AG08396 (cell line): ENCODE results near the gene MRPL19.
"Not testable (repeated sequence)": the region's sequence is repeated elsewhere in the genome, so short reads cannot be mapped to it uniquely, and the experiment has no call there.

ENCODE experiments used
- DNase-seq: peaks from one replicate; pipeline ENCODE4 v3.0.0; 2012; ENCODE audit warnings: low spot score, mixed read lengths

MRPL19 gene

DNA sequence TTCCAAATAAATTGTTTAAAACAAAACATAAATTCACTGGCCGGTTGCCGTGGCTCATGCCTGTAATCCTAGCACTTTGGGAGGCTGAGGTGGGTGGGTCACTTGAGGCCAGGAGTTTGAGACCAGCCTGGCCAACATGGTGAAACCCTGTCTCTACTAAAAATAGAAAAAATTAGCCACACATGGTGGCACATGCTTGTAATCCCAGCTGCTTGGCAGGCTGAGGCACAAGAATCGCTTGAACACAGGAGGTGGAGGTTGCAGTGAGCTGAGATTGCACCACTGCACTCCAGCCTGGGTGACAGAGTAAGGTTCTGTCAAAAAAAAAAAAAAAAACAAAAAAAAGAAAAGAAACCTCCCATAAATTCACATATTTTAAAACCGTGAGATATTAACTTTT is 28.8 kb downstream of the MRPL19 start:
- DNase-seq, result not testable (repeated sequence)

DNA sequence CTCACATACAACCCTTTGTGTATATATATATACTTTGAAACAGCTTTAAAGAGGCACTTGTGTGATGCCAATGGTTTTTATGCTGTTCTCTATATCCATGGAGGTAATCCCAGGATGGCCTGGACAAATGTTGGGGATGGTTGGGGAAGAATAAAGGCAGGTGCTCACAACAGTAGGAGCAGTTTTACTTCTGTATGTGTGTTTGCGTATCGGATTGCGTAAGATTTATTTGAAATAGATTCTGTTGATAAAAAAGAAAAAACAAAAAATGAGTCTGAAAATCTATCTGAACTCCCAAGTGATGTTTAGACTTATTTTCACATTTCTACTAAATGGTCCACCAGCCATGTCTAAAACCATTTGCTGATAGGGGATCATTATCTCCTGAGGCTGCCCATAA is 29.3 kb downstream of the MRPL19 start:
- DNase-seq, result no peak

DNA sequence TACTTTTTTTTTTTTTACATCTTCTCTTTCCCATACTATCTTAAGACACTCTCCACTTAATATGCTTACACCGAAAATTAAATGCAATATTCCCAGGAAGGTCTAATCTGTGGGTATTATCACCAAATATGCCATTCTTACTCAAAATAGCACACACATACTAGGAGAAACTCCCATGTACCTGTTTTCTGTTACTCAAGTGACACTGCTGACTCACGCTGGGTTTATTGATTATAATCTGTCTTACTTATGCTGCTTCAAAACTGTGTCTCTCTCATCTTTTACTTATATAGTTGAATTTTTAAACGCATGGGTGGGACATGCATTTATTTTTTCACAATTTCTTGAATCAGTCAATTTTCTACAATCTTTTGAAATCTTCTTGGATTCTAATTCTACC is 29.9 kb downstream of the MRPL19 start:
- DNase-seq, result no peak

DNA sequence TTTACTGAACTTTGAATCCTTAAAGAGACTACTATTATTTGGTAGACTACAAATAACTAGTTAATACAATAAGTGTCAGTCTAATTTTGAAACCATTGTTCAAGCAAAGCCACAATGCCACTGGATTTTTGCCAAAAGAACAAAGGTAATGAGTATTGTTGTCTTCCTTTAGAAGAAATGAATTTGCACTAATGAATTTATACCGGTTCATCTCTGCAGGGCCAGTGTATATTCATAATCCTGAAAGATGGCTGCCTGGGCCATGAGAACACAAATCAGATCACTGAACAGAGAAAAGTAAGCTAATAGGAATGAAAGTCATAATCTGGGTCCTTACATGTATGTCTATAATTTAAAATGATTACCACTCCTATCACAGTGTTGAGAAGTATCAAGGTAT is 33.0 kb downstream of the MRPL19 start:
- DNase-seq, result no peak

DNA sequence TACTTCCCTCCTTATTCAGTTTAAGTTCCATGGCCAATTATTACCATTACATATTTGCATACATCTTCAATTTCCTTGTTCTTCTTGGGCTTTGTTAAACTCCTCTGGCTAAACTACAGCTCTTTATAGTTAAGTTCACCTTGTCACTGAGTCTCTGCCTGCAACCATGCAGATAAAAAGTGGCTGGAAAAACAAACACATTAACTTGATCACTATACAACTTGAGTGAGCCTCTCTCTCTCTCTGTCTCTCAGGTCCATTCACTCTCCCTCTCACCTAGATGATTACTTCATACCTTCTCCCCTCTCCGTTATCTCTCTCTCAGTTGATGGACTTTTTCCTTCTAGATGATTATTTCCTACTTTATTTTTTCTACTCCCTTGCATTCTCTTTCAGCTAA is 33.8 kb downstream of the MRPL19 start:
- no peak for DNase-seq

DNA sequence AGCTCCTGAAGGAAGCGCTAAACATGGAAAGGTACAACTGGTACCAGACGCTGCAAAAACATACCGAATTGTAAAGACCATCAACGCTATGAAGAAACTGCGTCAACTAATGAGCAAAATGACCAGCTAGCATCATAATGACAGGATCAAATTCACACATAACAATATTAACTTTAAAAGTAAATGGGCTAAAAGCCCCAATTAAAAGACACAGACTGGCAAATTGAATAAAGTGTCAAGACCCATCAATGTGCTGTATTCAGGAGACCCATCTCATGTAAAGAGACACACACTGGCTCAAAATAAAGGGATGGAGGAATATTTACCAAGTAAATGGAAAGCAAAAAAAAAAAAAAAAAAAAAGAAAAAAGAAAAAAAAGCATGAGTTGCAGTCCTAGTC is 36.8 kb downstream of the MRPL19 start:
- DNase-seq, result not testable (repeated sequence)

DNA sequence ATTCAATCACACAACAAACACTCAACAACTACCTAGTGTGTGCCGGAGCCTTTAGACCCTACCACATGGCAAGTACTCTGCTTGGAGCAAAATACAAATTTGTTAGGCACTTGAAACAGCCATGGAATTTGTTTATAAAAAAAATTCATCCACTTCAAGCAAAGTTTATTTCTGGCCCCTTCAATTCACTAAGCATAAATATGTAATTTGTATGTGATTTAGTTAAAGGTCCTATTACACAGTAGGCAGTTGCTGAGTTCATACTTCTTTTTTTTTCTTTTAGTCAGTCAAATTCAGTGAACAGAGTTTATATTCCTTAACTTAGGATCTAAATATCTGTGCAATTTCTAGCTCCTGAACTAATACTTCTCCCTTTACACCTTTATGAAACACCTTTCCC is 41.6 kb downstream of the MRPL19 start:
- no peak for DNase-seq

DNA sequence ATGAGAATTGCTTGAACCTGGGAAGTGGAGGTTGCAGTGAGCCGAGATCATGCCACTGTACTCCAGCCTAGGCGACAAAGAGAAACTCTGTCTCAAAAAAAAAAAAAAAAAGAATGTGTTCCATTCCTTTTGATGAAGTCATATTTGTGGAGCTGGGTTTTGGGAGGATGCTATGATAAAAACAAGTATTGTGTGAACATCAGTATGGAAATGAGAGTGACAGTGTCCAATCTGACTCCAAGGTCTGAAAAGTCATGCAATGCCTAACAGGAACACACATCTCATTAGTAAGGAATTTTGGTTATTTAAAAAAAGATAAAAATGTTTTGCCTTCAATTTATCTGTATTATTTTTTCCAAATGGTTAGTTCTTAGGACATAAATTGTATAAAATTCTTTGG is 52.3 kb downstream of the MRPL19 start:
- DNase-seq, result no peak

DNA sequence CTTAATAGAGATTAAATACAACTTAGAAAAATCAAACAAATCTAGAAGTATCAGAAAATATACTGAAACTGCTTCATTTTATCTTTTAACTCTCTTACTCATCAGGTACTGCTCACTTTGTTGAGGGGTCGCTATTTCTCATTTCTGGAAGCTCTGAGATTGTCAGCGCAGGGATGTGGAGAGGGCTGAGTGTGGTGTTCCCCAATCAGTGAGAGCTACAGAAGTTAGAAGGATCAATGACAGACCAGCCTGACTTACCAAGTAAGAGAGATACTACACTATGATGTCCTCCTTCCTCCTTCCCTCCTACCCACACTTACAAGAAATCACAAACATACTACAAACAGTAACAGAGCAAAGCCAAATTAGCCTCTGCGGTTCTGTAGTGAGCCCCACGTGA is 56.0 kb downstream of the MRPL19 start:
- DNase-seq, result no peak

DNA sequence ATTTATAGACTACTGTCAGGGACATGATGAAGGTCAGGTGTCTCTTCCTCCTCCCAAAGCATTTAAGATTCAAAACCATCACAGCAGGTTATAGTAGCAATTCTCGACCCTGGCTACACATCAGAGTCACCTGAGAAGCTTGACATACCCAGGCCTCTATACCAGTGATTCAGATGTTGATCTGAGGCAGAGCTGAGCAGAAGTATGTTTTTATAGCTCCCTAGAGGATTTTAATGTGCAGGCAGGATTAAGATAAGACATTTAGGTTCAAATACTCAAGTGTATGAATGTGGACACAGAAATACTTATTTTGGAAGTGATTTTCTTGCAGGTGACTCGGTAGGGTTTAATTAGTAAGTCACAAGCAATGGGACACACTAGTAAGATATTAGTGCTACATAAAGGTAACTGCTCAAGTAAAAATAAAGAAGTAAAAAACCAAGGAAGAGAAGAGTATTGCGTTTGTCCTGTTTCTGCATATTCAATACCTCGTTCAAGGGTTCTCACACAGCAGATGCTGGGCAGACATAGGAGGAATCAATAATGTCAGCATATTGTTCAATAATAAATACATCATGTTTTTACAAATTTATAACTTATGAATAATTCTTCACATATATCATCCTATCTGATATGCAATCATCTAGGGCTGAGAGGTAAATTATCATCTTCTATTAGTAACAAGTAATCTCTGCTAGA is 57.2 kb downstream of the MRPL19 start:
- no peak for DNase-seq

DNA sequence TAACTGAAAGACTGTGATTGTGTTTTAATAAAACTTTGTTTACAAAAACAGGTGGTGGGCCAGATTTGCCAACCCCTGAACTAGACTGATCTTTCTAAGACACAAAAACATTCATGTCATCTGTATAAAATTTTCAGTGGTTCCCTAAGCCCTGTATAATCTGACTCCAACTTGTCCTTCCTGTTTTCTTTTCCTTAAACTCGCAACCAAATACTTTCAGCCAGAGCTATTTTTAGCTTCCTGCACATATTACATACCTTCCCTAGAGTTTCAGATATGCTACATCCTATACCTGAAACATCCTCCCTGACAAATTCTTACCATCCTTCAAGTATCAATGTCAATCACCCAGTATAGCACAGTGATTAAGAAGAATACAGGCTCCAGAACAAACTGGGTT is 59.3 kb downstream of the MRPL19 start:
- DNase-seq, result no peak

DNA sequence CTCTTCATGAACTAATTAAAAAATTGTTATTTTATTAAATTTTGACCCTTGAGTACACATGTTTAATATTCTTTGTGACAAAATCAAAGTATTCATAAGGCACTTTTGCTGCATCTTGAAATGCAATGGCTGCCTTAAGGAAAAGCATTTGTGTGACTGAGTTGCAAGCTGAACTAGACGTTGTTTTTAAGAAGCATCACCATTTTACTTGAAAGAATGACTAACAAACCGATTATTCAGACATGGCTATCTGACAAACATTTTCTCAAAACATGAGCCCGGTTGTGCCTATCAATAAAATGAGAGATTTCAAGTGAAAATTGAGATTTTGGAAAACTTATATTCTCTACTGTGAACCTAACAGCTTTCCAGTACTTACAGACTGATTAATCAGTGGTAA is 61.3 kb downstream of the MRPL19 start:
- DNase-seq, result no peak

DNA sequence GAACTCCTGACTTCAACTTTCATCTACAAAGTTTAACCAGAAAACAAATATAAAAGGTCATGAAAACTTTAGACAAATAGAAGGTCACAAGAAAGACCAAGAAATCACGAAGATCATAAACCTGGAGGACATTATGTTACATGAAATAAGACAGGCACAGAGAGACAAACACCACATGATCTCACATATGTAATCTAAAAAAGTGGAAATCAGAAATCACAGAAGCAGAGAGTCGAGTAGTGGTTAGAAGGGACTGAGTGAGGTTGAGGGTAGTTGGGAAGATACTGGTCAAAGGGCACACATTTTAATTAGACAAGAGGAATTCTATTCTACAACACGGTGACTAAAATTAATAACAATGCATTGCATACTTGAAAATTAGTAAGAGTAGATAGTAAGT is 62.7 kb downstream of the MRPL19 start:
- no peak for DNase-seq

DNA sequence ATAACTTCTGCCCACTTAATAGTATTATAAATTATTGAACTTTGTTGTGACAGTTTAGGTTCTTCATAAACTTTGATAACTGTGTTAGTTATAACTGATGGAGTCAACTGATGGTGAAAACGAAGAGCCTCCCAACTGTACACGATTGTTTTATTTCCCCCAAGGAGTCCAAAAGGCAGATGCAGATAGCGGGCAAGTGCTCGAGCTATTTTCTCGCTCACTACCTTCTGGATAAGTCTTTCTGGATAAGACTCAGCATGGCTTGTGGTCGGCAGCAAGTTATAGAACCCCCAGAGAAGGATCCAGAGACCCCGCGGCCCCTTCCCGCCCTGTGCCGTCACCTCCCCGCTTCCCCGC is 63.6 kb downstream of the MRPL19 start:
- DNase-seq, result no peak

DNA sequence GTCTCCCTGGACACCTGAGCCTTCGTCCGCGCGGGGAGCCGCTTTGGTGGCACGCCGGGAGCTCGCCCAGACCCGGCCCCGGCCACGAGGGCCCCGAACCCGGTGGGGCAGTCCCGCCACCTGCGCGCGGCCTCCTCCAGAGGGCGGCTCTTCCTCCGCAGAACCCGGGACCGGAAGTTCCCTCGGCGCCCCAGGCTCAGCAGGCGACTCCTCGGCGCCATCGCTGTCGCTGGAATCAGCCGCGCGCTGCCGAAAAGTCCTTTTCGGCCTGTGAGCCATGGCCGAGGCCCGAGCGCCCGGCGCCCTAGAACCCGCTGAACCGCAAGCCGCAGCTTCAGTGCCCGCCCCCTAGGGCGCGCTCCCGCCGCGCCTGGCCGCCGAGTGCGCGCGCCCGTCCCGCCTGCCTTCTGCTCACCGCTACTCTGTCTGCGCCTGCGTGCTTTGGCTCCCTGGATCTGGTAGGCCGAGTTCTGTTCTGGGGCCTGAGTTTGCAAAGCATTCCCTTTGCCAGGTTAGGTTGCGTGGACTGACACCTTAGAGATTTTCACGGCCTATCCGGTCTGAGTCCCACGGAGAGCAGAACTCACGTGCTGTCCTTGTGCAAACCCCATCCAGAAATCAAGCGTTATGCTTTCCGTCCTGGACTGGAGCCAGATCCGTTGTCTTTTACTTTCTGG is 64.1 kb downstream of the MRPL19 start, which contains the start of gene GCFC2:
TSS of gene GCFC2 (minus strand) at position 339 of the 677 bp plus-strand sequence. CDS start at position 279, 60 bp downstream.
- DNase-seq, result peak; percentile 97

DNA sequence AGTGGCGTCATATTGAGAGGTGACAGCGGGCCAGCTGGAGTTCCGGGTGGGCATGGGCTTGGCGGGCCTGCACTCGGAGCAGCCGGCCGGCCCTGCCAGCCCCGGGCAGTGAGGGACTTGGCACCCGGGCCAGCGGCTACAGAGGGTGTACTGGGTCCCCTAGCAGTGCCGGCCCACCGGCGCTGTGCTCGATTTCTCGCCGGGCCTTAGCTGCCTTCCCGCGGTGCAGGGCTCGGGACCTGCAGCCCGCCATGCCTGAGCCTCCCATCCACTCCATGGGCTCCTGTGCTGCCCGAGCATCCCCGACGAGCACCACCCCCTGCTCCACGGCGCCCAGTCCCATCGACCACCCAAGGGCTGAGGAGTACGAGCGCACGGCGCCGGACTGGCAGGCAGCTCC is 65.0 kb downstream of the MRPL19 start:
- not testable (repeated sequence) for DNase-seq

DNA sequence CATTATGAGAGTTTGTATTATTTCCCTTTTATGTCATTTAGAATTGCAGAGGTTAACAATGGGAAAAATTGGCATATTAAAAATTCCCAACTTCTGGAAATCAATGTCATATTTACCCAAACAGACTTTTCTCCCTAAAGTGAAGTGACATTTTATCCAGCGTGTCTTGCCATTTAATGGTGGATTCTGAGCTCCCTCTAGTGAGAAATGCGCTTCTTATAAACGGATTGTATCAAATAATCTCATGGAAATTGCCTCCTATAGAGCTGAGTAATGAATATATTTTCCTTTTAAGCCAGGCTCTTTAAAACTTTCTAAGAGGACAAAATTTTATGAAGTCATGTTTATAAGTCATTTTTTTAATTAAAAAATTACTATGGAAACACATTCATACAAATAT is 69.8 kb downstream of the MRPL19 start:
- DNase-seq, result peak; percentile 25

DNA sequence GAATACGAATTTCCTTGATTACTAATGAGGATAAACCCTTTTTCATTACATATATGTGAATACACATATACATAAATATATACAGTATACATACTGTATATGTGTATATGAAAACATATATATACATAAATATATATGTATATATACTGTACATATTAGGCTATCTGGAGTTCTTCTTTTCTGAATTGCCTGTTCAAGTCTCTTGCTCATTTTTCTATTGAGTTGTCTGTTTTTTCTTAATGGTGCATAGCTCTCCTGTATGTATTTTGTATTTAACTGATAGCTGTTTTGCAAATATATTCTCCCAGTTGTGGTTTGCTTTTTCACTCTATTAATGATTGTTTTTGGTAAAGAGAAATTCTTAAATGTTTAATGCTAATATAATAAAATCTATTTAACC is 73.0 kb downstream of the MRPL19 start:
- DNase-seq, result no peak

DNA sequence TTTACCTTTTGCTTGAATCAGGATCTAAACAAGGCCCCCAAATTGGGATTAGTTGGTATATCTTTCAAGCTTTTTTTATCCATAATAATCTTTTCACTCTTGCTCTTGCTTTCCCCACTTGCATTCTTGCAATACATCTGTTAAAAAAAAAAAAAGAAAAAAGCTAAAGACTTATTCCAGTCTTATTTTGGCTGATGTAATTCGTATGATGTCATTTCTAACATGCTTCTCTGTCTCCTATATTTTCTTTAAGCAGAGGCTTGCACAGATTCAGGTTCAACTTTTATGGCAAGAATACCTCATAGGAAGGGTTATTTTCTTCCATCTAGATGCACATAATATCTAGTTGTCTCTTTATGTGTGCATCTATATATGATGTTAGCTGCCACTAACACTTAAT is 73.9 kb downstream of the MRPL19 start:
- DNase-seq, result no peak

DNA sequence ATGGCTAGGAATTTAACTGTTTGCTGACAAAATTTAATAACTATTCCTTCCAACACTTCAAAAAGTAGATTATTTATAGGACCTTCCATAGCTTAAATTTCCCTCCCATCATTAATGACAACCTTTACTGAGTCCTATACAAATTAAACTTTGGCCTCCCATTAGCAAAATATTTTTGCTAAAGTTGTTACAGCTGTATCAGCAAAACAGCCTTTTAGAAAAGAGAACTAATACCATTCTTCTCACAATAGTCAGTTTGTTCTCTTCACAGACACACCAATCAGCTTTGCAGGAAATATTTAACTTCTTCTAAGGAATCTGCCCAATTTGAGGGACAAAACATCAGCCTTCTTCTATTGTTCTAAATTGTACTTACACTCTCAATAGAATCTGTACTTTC is 76.1 kb downstream of the MRPL19 start:
- no peak for DNase-seq

DNA sequence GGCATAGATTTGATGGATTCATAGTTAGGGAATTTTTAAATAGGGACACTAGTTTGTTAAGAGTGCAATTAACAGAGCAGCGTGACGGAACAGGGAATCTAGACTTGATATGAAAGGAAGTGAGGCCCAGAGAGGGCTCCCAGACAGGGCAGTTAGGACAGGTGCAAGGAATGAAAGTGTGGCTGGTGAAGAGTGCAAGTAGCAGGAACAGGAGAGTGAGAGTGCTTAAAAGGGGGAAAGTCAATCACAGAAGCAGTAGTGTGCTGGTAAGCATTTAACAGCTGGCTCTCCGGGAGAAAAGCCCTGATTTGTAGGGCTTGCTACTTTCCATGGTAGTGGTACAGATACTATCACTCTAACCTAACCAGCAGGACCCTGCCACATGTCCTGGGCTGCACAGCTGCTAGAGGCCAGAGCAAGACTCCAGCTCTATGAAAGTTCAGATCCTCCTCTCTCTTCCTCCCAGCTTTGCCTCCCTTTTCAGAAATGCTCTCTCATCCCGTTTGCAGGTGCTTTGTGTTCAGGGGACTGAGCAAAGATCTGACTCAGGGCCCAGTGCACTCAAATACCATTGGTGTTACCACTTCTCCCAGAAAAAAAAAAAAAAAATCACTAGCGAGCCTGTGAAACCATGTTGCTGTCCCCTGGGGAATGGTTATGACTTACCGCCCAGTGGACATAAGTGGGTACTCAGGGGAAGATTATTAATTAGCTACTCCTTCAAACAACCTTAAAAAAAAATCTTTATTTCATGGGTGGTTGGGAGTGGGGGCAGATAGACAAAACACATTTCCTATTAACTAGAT is 82.2 kb downstream of the MRPL19 start:
- no peak for DNase-seq

DNA sequence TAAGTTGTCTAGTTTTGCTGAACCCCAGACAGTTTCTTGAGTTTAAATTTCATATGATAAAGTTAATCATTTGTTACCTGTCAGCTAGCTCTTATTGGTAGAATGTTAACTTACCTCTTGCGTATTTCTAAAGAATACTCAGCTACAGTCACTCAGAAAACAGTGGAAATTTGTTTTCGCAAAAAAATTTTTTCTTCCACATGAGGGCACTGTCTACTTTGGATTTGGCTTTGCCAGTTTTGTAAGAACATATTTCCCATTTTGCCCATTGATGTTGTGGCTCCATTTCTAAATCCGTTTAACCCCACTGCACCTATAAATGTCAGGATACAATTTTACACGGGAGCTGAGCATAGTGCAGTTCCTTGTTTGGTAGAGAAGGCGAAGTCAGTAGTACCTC is 83.3 kb downstream of the MRPL19 start:
- DNase-seq, result no peak

DNA sequence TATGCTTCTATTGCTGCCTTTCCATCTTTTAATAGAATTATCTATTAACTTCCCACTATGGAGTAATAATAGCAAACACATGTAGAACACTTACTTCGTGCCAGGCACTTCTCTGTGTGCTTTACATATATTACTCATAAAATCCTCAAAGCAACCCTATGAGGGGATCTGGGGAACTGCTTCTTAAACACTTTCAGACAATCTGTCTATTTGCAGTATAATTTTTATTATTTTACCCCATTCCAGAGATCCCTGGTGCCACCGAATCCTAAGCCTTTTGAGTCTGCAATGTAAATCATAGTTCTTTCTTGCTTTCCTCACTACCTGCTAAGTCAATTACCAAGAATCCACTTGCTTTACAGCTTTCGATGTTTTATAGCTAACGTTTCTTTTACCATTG is 89.7 kb downstream of the MRPL19 start:
- DNase-seq, result no peak
